ENCODE measurements around the gene LEMD2. TPM values are rescaled to one million over a fixed set of nuclear protein-coding genes. Genes with fewer than 3 reads are reported as not detected.

The LEMD2 gene
- polyA plus RNA-seq, 3 donors: 11.4 to 59.5 (median 13.8) TPM

- no peaks in the 10 kb centered on the region for H3K9me3 Mint-ChIP-seq
- no peak overlapping the region for H3K4me3 Mint-ChIP-seq
- H3K9me3 ChIP-seq (replicated peaks in 1 of 2; ENCODE audit: control insufficient read depth in 1 of 2, insufficient read depth in 1 of 2, low read length in 2 of 2): no peaks in the 10 kb centered on the region
- H3K27ac Mint-ChIP-seq: no peak overlapping the region
- no peak for TF ChIP-seq CTCF (IDR thresholded peaks at IDR 0.05)
- H3K4me3 ChIP-seq (replicated peaks in 1 of 3; ENCODE audit: low read depth in 2 of 3, low read length in 3 of 3): no peak overlapping the region
- H3K36me3 ChIP-seq (replicated peaks in 1 of 2; ENCODE audit: control insufficient read depth in 1 of 2, insufficient read depth in 2 of 2, low read length in 2 of 2): no peaks in the 10 kb centered on the region
- intact Hi-C loops (cut with micrococcal nuclease): no loop called here
- H3K27ac ChIP-seq (ENCODE audit: low read depth in 1 of 2, low read length in 2 of 2): no peak overlapping the region
- no peaks in the 10 kb centered on the region for H3K4me1 ChIP-seq (ENCODE audit: control insufficient read depth in 1 of 2, insufficient read depth in 2 of 2, low read length in 2 of 2)
- H3K36me3 Mint-ChIP-seq: no peaks in the 10 kb centered on the region
- DNase-seq: no peak
- H3K27me3 Mint-ChIP-seq (ENCODE audit: low read depth in 3 of 3): peaks cover 0 to 6% (median 5%) of the 10 kb centered on the region in 3 donors
- H3K27me3 ChIP-seq (ENCODE audit: control insufficient read depth in 2 of 2, insufficient read depth in 2 of 2, low read length in 2 of 2): no peaks in the 10 kb centered on the region
- H3K4me2 ChIP-seq (replicated peaks; ENCODE audit: extremely low read depth, low read length, poor library complexity, severe bottlenecking): no peak overlapping the region
- no peaks in the 10 kb centered on the region for H3K4me1 Mint-ChIP-seq
- H3K79me2 ChIP-seq (ENCODE audit: insufficient read depth, low read length): no peaks in the 10 kb centered on the region
- WGBS (ENCODE audit: insufficient coverage): 73% methylated on average over 1 of the region's 2 CpGs
- no peak overlapping the region for H2AFZ ChIP-seq (ENCODE audit: insufficient read depth, low read depth, low read length, poor library complexity, severe bottlenecking)
- no peak overlapping the region for H3K9ac ChIP-seq (ENCODE audit: insufficient read depth, low read length, poor library complexity, severe bottlenecking)
- H4K20me1 ChIP-seq (ENCODE audit: insufficient read depth, low read length): no peaks in the 10 kb centered on the region
Observed at GRCh38 chr6:33761581-33761921, 27.4 kb downstream of the LEMD2 start.

GRCh38 chr6:33759887-33760629 is 28.9 kb downstream of the LEMD2 start:
- Histone ChIP-seq H3K9me3 (replicated peaks in 1 of 2; ENCODE audit: control insufficient read depth in 1 of 2, insufficient read depth in 1 of 2, low read length in 2 of 2) (no peaks in the 10 kb centered on the region), H3K9ac (ENCODE audit: insufficient read depth, low read length, poor library complexity, severe bottlenecking) (no peak overlapping the region), H3K4me1 (ENCODE audit: control insufficient read depth in 1 of 2, insufficient read depth in 2 of 2, low read length in 2 of 2) (no peaks in the 10 kb centered on the region), H3K36me3 (replicated peaks in 1 of 2; ENCODE audit: control insufficient read depth in 1 of 2, insufficient read depth in 2 of 2, low read length in 2 of 2) (no peaks in the 10 kb centered on the region), H3K79me2 (ENCODE audit: insufficient read depth, low read length) (no peaks in the 10 kb centered on the region), H3K4me3 (replicated peaks in 1 of 3; ENCODE audit: low read depth in 2 of 3, low read length in 3 of 3) (no peak overlapping the region), H3K27me3 (ENCODE audit: control insufficient read depth in 2 of 2, insufficient read depth in 2 of 2, low read length in 2 of 2) (no peaks in the 10 kb centered on the region), H2AFZ (ENCODE audit: insufficient read depth, low read depth, low read length, poor library complexity, severe bottlenecking) (no peak overlapping the region), H3K27ac (ENCODE audit: low read depth in 1 of 2, low read length in 2 of 2) (no peak overlapping the region), H3K4me2 (replicated peaks; ENCODE audit: extremely low read depth, low read length, poor library complexity, severe bottlenecking) (no peak overlapping the region), H4K20me1 (ENCODE audit: insufficient read depth, low read length) (no peaks in the 10 kb centered on the region)
- Mint-ChIP-seq H3K27ac (no peak overlapping the region), H3K9me3 (no peaks in the 10 kb centered on the region), H3K27me3 (ENCODE audit: low read depth in 3 of 3) (peaks cover 0 to 6% (median 2%) of the 10 kb centered on the region in 3 donors), H3K4me1 (no peaks in the 10 kb centered on the region), H3K4me3 (no peak overlapping the region), H3K36me3 (no peaks in the 10 kb centered on the region)
- no peak for DNase-seq
- TF ChIP-seq CTCF (IDR thresholded peaks at IDR 0.05): no peak
- WGBS (ENCODE audit: insufficient coverage): 95% methylated on average over 7 of the region's 9 CpGs
- intact Hi-C loops (cut with micrococcal nuclease): no loop called here

All from CD14-positive monocyte (primary cell).